PC-9 (cell line): ENCODE data around the gene OR52K1.

ENCODE experiments used
- CTCF ChIP-seq: fragments of 200-600 bp; sonication (generic); conservative IDR thresholded peaks from 2 replicates; pipeline ENCODE4 v1.6.1; 2017; ENCODE audit warnings: mixed run types, antibody characterized with exemption, mild to moderate bottlenecking, moderate library complexity
- EZH2 ChIP-seq: fragments of 200-600 bp; sonication (generic); IDR thresholded peaks from 2 replicates; pipeline ENCODE4 v1.8.0; 2017; ENCODE audit warnings: antibody characterized with exemption, low read depth

- TF ChIP-seq CTCF (no peak), EZH2 (no peak)
These were observed 45.5 kb downstream of the OR52K1 start for GRCh38 chr11:4527926-4528325.
